ENCODE measurements around the gene TCF12. TPM values are rescaled to one million over a fixed set of nuclear protein-coding genes. Genes with fewer than 3 reads are reported as not detected.
A peak's percentile ranks its signal among the peaks of the same experiment; 100 is the strongest.

TCF12 gene
- polyA plus RNA-seq, 3 donors, result 151 to 186 (median 162) TPM

DNA sequence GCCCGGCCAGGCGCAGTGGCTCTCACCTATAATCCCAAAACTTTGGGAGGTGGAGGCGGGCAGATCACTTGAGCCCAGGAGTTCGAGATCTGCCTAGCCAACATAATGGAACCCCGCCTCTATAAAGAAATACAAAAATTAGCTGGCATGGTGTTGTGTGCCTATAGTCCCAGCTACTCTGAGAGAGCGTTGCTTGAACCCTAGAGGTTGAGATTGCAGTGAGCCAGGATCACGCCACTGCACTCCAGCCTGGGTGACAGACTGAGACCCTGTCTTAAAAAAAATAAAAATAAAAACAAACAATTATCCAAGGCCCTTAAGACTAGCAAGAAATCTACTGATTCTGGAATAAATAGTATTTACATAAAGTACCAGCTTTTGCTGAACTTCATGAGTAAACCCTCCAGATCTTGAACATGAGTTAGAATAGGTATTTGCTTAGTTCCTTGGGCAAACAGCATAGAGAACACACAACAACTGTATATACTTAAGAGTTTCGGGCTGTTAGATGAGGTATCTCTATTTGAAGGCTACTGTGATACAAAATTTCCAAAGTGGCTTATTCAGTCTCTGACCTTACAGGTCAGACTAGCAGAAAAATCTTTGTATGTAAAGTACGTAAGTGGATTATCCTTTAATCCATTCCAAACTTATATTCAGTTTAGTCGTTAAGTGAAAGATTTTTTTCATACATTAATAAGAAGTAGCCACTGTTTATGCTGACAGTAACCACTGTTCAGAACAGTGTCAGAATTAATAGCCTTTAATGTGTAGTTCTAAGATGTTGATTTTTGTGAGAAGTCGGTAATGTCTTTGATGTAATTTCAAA is 286.8 kb downstream of the TCF12 start:
- no peak for DNase-seq (ENCODE audit: extremely low read depth in 1 of 11, low read depth in 9 of 11, low spot score in 4 of 11)

DNA sequence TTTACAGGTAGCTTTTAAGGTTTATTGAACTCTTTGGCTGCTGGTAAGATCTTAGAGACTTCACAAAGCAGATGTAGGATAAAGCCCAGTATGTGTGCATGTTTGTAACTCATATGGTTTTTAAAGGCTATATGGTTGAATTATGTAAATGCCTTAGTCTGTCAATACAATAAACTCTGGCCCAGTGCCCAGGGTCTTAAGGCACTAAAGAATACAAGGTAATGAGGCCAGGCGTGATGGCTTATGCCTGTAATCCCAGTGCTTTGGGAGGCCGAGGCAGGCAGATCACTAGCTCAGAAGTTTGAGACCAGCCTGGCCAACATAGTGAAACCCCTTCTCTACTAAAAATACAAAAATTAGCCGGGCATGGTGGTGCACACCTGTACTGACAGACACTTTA is 287.6 kb downstream of the TCF12 start:
- no peak for DNase-seq (ENCODE audit: extremely low read depth in 1 of 11, low read depth in 9 of 11, low spot score in 4 of 11)

GRCh38 chr15:57213862-57214261 is 295.4 kb downstream of the TCF12 start:
- DNase-seq (ENCODE audit: extremely low read depth in 1 of 11, low read depth in 9 of 11, low spot score in 4 of 11), result peak in 3 of 11 donors; percentile 50 to 65 (median 63)

GRCh38 chr15:57215326-57215725 is 296.9 kb downstream of the TCF12 start:
- no peak for DNase-seq (ENCODE audit: extremely low read depth in 1 of 11, low read depth in 9 of 11, low spot score in 4 of 11)

- DNase-seq (ENCODE audit: extremely low read depth in 1 of 11, low read depth in 9 of 11, low spot score in 4 of 11), result no peak
Observed at GRCh38 chr15:57215881-57216280, 297.4 kb downstream of the TCF12 start.

- no peak for DNase-seq (ENCODE audit: extremely low read depth in 1 of 11, low read depth in 9 of 11, low spot score in 4 of 11)
Observed at GRCh38 chr15:57216288-57216687, 297.8 kb downstream of the TCF12 start.

- DNase-seq (ENCODE audit: extremely low read depth in 1 of 11, low read depth in 9 of 11, low spot score in 4 of 11), result peak in 7 of 11 donors; percentile 41 to 78 (median 58)
Observed at GRCh38 chr15:57217778-57218598, 299.5 kb downstream of the TCF12 start.

DNA sequence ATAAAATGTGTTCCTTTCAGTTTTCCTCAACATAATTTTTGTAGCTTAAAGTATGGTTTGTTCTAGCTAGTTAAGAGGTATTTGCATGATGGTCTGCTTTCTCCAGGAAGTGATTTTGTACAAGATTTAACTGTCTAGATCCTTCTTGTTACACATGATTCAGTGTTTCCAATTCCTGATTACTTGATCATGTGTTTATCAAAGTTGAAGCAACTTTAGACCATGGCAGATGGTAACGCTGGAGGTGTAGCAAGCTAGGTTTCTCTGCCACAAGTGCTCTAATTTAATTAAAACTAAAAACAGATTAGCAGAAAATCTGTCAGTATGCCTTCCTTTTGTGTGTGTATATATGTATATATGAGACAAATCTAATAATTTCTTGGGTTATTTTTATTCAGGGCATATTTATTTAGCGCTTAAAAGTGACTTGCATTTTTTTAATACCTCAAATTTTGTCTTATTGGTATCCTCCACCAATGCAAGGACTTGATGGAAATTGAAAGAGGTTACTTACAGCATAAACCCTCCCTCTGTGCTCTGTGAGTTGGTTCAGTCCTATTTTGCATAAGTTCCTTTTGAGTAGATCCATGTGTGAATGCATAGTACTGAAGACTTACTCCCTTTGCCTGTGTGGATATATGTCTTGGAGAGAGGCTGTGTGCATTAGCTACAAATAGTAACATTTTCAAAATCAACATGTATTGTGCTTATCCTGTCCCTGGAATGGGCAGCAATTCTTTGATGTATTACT is 300.6 kb downstream of the TCF12 start:
- DNase-seq (ENCODE audit: extremely low read depth in 1 of 11, low read depth in 9 of 11, low spot score in 4 of 11), result peak in 8 of 11 donors; percentile 63 to 91 (median 78)

GRCh38 chr15:57220205-57220604 is 301.8 kb downstream of the TCF12 start:
- DNase-seq (ENCODE audit: extremely low read depth in 1 of 11, low read depth in 9 of 11, low spot score in 4 of 11), result peak in 5 of 11 donors; percentile 41 to 64 (median 57)

DNA sequence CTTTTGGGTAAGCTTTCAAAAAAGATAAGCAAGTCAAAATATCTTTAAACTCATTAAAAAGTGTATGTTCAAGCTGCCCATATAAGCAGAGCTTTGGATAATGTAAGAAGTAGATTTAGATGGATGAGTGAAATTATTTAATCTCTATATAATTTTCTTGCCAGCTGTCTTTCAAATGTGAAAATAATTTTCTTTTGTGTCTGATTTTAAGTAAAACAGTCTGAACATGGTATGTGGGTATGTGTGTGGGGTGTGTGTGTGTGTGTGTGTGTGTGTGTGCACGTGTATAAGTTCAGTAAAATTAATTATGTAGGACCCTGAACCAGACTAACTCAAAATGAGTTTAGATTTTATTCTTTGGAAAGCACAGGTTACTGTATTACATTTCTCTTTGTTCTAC is 302.7 kb downstream of the TCF12 start:
- no peak for DNase-seq (ENCODE audit: extremely low read depth in 1 of 11, low read depth in 9 of 11, low spot score in 4 of 11)

DNA sequence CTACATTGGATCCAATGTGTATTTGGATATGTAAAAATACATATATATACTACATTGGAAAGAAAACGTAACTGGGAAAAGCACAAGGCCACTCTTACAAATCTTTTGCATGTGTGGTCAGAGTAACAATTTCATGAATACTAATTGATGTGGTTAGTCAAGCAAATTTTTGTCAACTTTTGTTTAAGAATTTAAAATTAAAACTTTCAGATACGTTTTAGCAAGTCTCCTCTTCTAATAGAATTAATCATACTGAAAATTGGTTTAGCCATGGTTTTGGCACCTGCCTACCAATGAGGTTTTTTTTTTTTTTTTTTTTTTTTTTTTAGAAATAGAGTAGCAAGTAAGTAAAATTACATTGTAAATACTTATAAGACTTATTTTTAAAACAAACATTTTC is 304.9 kb downstream of the TCF12 start:
- DNase-seq (ENCODE audit: extremely low read depth in 1 of 11, low read depth in 9 of 11, low spot score in 4 of 11), result no peak

DNA sequence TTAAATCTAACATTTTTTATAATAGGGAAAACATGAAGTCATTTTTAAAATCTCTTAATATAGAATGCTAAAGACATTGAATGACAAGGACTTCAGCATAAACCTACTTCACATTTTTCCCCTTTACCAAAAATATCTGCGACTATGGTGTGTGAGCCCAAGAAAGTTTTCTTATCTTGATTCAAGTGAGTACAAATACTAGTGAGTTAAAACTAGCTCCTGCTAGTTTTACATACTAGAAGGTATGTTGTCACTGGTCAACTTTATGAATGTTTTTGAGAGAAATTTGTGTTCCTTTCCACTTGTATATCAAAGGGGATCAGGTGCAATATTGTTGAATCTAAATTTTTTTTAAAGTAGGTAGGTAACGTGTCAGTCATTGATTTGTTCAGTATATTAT is 305.4 kb downstream of the TCF12 start:
- DNase-seq (ENCODE audit: extremely low read depth in 1 of 11, low read depth in 9 of 11, low spot score in 4 of 11), result no peak

DNA sequence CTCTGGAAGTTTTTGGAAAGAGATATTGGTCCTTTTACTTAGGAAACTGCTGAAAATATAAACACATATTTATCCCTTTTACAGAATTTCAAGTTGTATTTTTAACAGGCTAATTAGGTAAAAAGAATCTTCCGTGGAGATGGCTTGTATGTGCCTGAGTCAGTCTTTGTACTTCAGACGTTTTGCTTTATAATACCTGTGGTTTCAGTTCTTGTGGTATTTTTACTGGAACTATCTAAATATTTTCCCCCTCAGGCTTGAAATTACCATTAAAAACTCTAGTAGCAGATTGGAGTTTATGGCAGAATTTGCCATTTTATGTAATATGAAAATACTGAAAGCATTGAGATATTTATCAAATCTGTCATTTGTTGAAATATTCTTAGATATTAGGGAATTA is 306.2 kb downstream of the TCF12 start:
- DNase-seq (ENCODE audit: extremely low read depth in 1 of 11, low read depth in 9 of 11, low spot score in 4 of 11), result no peak

GRCh38 chr15:57227166-57227565 is 308.7 kb downstream of the TCF12 start:
- no peak for DNase-seq (ENCODE audit: extremely low read depth in 1 of 11, low read depth in 9 of 11, low spot score in 4 of 11)

GRCh38 chr15:57227899-57228298 is 309.5 kb downstream of the TCF12 start:
- no peak for DNase-seq (ENCODE audit: extremely low read depth in 1 of 11, low read depth in 9 of 11, low spot score in 4 of 11)

DNA sequence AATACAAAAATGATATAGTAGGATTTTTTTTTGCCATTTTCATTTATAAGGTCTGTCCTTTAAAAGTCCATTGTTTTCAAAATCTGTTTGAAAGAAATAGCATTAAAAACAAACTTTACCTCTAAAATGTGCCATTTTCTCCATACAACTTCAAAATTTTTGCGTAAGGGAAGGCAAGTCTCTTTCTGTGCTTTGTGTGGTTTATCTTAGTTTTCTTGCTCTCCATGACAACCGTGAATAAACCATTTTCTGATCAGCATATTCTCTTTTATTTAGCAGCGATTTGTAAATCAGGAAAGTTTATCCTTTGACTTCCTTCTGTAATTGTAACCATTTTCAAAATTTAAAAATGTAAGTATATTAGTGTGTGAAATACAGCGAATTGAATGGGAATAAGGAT is 310.0 kb downstream of the TCF12 start:
- DNase-seq (ENCODE audit: extremely low read depth in 1 of 11, low read depth in 9 of 11, low spot score in 4 of 11), result no peak

DNA sequence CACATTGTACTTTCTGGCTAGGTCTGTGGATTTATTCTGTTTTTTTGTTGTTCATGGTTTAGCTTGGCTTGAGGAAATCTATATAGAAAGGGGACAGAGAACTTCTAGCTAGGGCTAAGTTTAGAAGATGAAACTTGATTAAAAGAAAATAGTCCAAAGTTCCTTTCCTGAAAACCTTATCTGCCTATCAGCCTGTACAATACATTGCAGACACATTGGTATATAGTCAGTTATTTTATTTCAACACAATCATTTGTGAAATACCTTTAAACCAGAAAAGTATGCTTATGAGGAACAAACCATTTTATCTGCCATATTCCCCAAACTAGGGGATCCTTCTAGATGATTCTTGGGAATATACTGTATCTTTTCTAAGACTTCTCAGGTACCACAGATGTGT is 310.6 kb downstream of the TCF12 start:
- DNase-seq (ENCODE audit: extremely low read depth in 1 of 11, low read depth in 9 of 11, low spot score in 4 of 11), result no peak

- DNase-seq (ENCODE audit: extremely low read depth in 1 of 11, low read depth in 9 of 11, low spot score in 4 of 11), result no peak
Observed at GRCh38 chr15:57231559-57231958, 313.1 kb downstream of the TCF12 start.

GRCh38 chr15:57234156-57234555 is 315.7 kb downstream of the TCF12 start:
- DNase-seq (ENCODE audit: extremely low read depth in 1 of 11, low read depth in 9 of 11, low spot score in 4 of 11), result no peak

DNA sequence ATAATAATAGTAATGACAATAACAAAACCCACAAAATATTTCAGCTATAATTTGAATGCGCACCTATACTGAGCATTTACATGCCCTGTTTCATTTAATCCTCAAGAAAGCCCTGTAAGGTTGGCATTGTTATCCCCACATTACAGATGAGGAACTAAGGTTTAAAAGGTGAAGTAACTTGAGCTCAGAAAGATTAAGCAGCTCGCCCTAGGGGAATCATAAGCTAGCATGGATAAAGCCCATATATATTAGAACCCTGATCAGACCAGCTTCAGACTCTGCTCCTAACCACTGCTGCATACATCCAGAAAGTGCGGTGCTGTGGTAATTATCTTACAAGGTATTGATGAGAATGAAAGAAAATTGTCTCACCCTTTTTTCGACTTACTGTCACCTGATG is 316.7 kb downstream of the TCF12 start:
- no peak for DNase-seq (ENCODE audit: extremely low read depth in 1 of 11, low read depth in 9 of 11, low spot score in 4 of 11)

Measured in renal cortex interstitium (tissue), 11 donors.